Measurements from ENCODE around the gene LRRC74A. TPM values are rescaled to one million over a fixed set of nuclear protein-coding genes. Genes with fewer than 3 reads are reported as not detected.

LRRC74A gene
- total RNA-seq, 6 experiments from 2014 or later, result not detected

DNA sequence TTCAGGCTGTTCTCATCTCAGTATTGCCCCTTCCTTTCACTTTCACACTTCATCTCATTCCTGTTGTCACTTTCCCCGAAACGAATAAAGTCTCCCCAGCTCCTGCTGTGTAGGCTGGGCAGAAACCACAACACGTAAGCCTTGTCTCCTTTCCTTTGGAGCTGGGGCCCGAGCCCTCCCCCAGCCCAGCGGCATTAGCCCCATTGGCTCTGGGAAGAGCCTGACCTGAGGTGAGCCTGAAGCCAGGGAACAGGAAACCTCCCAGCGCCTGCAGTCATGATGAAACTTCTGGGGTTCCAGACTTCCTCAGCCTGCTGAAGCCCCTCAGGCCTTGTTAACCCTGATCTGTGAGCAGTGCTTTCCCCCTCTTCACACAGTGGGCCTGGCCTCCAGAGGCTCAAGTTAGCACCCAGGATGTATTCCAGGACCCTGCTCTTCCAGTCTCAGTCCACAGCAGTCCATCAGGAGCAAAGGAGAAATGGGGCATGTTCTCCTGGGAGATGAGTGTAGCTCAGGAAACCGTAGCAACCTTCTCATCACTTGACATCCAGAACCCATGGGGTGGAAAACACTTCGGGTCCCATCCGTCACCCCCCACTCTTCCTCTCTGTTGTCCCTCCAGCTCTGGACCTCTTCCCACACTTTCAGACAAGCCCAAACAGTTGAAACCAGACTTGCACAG is 43.2 kb upstream of the LRRC74A start:
- H3K27me3 Mint-ChIP-seq (ENCODE audit: insufficient read depth), result no peaks in the 10 kb centered on the region; the same call in 1 of the 2 replicates
- H3K4me1 Mint-ChIP-seq (ENCODE audit: low read depth), result 0 out of 2 replicates have a peak, but pooled peaks cover 8% of the 10 kb centered on the region
- no peak for TF ChIP-seq CTCF (IDR thresholded peaks at IDR 0.05)
- no peaks in the 10 kb centered on the region for H3K36me3 Mint-ChIP-seq (ENCODE audit: low read depth)
- no peak for DNase-seq
- H3K4me3 Mint-ChIP-seq, result no peak overlapping the region
- no peaks in the 10 kb centered on the region for H3K9me3 Mint-ChIP-seq
- H3K27ac Mint-ChIP-seq, result no peak overlapping the region

DNA sequence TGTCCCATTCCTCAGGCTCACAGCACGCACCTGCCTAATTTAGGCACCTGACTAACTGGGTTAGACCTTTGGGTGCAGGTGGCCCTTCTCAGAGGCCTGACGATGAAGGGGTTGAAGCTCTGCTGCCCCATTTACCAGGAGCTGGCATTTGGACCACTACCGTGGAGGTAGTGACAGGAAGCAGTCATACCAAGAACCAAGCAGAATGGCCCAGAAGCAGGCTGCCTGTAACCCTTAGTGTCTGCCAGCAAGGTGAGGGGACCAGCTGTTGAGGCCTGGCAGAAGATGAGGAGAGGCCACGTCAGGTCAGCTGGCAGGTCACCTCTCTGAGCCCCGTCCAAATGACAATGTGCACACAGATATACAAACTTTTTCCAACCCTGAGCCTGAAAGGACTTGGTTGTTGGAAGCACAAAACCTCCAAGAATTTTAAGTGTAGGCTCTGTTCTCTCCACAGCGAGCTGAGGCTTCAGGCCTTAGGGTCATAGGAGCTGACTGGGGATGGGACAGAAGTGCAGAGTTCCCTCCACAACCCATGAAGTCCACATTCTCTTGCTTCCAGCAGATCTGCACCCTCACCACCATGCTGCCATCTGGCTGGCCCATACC is 41.8 kb upstream of the LRRC74A start:
- 0 out of 2 replicates have a peak, but pooled peaks cover 8% of the 10 kb centered on the region for H3K4me1 Mint-ChIP-seq (ENCODE audit: low read depth)
- no peak overlapping the region for H3K27ac Mint-ChIP-seq
- H3K4me3 Mint-ChIP-seq, result no peak overlapping the region
- H3K9me3 Mint-ChIP-seq, result no peaks in the 10 kb centered on the region
- TF ChIP-seq CTCF (IDR thresholded peaks at IDR 0.05), result no peak
- H3K27me3 Mint-ChIP-seq (ENCODE audit: insufficient read depth), result no peaks in the 10 kb centered on the region; the same call in 1 of the 2 replicates
- H3K36me3 Mint-ChIP-seq (ENCODE audit: low read depth), result no peaks in the 10 kb centered on the region
- no peak for DNase-seq

DNA sequence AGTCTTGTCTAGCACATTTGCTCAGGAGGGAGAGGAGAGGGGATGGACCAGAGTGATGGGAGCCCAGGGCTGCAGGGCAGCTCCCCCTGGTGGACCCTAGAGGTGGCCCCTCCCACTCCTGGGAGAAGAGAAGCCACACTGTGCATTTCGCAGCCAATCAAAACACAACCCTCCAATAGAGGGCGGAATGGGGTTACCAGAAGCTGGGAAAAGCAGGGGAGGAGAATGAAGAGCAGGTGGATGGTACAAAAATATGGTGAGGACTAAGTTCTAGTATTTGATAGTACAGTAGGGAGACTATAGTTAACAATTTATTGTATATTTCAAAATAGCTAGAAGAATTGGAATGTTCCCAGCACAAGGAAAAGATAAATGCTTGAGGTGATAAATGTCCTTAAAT is 41.3 kb upstream of the LRRC74A start:
- H3K9me3 Mint-ChIP-seq, result no peaks in the 10 kb centered on the region
- 0 out of 2 replicates have a peak, but pooled peaks cover 8% of the 10 kb centered on the region for H3K4me1 Mint-ChIP-seq (ENCODE audit: low read depth)
- peak; percentile 57 for DNase-seq
- H3K4me3 Mint-ChIP-seq, result no peak overlapping the region
- no peaks in the 10 kb centered on the region for H3K36me3 Mint-ChIP-seq (ENCODE audit: low read depth)
- TF ChIP-seq CTCF (IDR thresholded peaks at IDR 0.05), result peak; percentile 90
- H3K27ac Mint-ChIP-seq, result no peak overlapping the region
- no peaks in the 10 kb centered on the region; the same call in none of the 2 replicates for H3K27me3 Mint-ChIP-seq (ENCODE audit: insufficient read depth)

GRCh38 chr14:76786601-76787000 is 39.6 kb upstream of the LRRC74A start:
- 0 out of 2 replicates have a peak, but pooled peaks cover 3% of the 10 kb centered on the region for H3K4me1 Mint-ChIP-seq (ENCODE audit: low read depth)
- no peak for DNase-seq
- no peak overlapping the region for H3K4me3 Mint-ChIP-seq
- H3K27me3 Mint-ChIP-seq (ENCODE audit: insufficient read depth), result no peaks in the 10 kb centered on the region; the same call in none of the 2 replicates
- H3K36me3 Mint-ChIP-seq (ENCODE audit: low read depth), result no peaks in the 10 kb centered on the region
- no peaks in the 10 kb centered on the region for H3K9me3 Mint-ChIP-seq
- H3K27ac Mint-ChIP-seq, result no peak overlapping the region
- TF ChIP-seq CTCF (IDR thresholded peaks at IDR 0.05), result no peak

DNA sequence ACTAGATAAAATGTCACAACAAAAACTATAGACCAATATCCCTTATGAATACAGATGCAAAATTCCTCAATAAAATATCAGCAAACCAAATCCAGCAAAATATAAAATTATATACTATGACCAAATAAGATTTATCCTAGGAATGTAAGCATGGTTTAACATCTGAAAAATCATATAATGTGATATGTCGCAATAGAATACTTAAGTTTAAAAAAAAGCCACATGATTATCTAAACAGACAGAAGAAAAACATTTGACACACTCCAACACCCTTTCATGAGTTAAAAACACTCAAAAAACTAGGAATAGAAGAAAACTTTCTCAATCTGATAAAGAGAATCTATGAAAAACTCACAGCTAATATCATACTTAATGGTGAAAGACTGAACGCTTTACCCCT is 33.8 kb upstream of the LRRC74A start:
- no peak for DNase-seq
- no peaks in the 10 kb centered on the region; the same call in none of the 2 replicates for H3K27me3 Mint-ChIP-seq (ENCODE audit: insufficient read depth)
- H3K36me3 Mint-ChIP-seq (ENCODE audit: low read depth), result no peaks in the 10 kb centered on the region
- H3K27ac Mint-ChIP-seq, result no peak overlapping the region
- H3K9me3 Mint-ChIP-seq, result no peaks in the 10 kb centered on the region
- no peak overlapping the region for H3K4me3 Mint-ChIP-seq
- peaks cover 6% of the 10 kb centered on the region; the same call in 1 of the 2 replicates for H3K4me1 Mint-ChIP-seq (ENCODE audit: low read depth)
- TF ChIP-seq CTCF (IDR thresholded peaks at IDR 0.05), result no peak
